Anterior cingulate cortex (tissue), 58 donors: Measurements from ENCODE around the gene PCOLCE2.

Experiments
- DNase-seq, 58 donors: peaks; one replicate each; lab custom pipeline; 2025; lab: John Stamatoyannopoulos, UW

PCOLCE2 gene

DNA sequence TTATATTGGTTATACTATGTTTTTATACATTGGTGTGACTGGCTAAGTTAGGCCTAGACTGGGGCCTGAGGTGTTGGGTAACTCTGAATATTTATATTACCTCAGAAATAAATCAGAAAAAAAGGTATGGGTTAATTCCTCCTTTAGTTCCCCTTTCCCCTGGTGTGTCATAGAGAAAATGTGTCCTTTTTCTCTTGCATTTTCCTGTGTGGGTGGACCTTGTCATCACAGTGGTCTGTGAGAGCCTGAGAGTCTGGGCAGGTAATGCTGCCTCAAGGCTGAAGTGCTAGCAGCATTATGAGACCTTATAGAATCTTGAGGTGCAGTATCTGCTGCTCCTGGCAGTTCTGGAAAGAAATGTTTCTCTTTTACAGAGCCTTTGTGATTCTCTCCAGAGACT is 69.7 kb downstream of the PCOLCE2 start:
- DNase-seq: no peak

DNA sequence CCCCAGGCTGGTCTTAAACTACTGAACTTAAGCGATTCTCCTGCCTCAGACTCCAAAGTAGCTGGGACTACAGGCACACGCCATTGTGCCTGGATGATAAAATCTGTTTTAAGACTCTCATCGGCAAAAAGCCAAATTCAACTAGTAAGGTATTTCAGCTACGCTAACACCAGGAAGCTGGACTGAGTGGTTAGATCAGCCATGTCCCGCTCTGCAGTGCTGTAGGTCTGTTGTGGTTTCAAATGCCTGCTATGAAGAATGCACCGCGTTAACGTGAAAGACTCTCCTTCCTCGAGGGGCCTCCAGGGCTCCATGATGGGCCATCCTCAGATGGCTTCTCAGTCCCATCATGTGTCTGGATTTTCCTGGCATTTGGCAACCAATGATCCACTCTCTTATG is 70.2 kb downstream of the PCOLCE2 start:
- no peak for DNase-seq

DNA sequence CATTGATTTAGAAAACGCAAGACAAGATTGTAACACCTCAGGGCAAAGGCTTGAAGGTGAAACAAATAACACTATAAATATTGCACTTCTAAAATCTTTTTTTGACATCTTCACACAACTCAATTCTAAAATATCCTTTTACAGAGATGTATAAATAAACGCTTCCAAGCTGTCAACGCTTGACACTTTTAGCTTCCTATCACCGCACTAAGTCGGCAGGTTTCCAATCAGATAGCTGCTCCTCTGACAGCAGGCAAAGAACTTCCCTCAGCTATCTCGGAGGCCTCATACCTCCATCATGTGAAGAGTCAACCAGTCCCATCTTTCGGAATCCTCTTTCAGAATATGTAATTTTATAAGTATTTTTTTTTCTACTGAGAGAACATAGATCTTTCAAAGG is 71.0 kb downstream of the PCOLCE2 start:
- DNase-seq: no peak

DNA sequence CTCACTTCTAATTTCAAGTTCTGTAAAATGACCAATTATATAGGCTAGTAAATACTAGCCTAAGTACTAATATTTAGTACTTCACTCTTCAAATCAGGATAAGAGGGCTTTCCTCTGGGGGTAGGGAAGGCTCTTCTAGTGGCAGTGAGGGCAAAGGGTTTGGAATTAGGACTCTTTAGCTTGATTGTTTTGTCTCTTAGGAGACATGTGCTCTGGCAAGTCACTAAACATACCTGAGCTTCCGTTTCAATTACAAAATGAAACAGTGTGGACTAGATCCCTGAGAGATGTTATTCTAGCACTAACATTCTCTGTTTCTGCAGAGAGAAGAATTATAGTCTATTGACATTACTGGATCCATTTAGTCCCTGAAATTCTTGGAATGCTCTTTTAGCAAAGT is 71.5 kb downstream of the PCOLCE2 start:
- DNase-seq: no peak

DNA sequence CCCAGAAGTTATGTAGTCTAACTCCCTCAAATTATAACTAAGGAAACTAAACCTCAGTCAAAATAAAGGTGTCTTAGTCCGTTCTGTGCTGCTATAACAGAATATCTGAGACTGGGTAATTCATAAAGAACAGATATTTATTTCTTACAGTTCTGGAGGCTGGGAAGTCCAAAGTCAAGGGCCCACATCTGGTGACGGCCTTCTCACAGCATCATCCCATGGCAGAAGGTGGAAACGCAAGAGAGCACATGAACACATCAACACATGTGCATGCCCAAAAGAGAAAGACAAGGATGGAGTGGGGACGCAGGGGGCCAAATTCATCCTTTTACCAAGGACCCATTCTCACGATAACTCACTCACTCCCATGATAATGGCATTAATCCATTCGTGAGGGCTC is 73.1 kb downstream of the PCOLCE2 start:
- no peak for DNase-seq

DNA sequence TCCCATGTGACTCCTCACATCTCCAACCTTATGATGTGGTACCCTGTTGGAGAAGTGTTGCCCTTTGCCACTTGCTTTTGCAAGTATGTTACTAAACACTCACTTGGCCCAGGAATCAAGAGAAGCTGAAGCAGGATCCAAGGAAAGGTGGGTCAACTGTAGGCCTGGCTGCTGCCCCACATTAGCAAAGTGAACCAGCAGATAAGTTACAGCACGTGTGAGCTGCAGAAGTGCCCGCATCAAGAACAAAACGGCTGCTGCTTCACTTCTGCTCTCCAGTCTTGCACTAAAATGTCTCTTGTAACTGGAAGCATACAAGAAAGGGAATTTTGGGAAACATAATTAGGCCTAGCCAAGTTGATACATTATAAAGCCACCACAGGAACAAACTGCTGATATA is 79.6 kb downstream of the PCOLCE2 start:
- DNase-seq: no peak

DNA sequence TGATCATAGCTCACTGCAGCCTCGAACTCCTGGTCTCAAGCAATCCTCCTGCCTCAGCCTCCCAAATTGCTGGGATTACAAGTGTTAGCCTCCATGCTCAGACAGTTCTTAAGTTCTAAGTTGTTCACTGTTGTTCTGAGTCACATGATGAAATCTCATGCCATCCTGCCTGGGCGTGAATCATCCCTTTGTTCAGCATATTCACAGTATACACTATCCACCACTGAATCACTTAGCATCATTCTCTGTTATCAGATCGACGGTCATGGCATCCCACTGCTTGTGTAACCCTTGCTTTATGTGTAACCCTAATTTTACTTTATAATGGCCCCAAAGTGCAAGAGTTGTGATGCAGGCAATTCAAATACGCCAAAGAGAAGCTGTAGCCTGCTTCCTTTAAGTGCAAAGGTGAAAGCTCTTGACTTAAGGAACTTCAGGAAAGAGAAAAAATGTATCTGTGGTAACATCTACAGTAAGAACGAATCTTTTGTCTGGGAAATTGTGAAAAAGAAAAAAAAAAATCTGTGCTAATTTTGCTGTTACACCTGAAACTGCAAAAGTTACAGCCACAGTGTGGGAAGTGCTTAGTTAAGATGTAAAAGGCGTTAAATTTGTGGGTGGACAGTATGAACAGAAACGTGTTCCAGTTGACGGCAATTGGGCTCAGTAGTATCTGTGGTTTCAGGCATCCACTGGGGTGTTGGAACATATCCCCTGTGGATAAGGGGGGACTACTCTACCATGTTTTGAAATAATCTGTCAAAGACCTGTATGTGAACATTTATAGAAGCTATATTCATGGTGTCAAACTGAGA is 80.6 kb downstream of the PCOLCE2 start:
- no peak for DNase-seq

DNA sequence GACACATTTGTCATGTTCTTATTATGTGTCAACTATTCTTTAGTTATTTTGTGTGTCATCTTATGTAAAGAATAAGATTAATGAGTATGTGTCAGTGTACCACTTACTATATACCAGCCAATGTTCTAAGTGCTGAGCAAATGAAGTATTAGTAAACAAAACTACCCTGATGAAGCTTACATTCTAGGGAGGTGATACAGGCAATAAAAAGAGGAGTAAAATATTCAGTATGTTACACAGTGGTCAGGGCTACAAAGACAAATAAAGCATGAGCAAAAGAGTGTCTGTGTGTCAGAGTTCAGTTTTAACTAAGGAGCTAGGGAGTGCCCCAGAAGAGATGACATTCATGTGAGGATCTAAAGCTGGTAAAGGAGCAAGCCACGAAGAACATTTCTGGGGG is 86.0 kb downstream of the PCOLCE2 start:
- no peak for DNase-seq

DNA sequence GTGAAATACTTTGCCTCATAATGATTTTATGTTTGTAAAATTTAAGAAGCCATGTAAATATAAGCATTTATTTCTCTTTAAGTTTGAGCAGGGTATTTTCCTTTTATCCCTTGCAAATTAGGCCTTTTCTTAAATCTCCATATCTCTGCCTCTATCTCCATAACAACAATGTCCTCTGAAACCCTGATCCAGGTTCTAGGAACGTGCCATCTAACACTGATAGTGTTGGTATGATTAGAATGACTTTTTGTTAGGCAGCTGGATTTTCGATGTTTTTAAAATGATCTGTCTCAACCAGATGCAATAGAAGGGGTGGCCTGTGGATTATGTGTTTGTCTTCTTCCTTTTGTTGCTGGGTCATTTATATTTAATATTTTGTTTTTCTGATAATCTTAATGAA is 87.1 kb downstream of the PCOLCE2 start:
- DNase-seq: no peak

DNA sequence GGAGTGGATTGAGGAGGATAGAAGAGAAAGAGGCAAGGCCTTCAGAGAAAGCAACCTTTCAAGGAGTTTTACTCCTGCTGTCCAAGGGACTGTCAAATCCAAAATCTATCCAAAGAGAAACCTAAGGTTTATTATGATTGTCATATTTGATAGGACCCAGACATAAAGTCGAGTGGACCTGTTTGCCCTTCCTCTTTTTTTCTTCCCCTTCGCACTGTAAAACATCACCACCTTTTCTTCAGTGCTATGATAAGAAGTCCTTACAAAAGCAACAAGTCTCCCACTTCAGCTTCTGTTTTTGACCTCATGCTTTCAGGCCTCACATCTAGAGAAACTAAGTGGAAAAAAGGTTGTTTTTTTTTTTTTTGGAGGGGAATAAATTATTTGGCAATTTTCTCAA is 92.1 kb downstream of the PCOLCE2 start:
- no peak for DNase-seq

DNA sequence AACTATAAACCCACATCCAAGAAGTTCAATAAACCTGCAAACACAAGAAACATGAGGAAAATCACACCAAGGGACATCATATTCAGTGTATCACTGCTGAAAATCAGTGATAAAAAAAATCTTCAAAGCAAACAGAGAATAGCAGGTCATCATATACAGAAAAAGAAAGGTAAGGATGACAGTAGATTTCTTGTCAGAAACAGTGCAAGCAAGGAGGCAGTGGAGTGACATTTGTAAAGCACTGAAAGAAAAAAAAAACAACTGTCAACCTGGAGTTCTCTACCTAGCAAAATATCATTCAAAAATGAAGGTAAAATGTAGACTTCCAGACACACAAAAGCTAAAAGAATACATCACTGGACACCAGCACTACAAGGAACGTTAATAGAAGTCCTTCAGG is 93.6 kb downstream of the PCOLCE2 start:
- DNase-seq: no peak

DNA sequence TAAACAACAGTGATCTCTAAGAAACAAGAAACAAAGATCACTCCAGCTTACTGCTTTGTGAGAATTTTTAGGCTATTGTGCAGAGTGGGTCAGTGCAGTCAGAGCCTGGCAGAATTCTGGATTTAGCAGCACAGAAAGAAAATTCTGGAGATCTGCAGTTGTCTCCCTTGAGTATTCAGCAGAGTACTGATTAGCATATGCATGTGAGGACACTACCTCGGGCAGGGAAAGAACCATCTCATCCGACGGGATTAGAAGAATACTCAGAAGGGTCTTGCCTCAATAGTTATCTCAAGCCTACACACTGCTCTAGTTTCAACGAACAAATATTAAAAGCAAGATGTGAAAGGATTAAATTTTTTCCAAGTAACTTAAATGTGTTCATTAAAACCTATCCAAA is 94.4 kb downstream of the PCOLCE2 start:
- no peak for DNase-seq

DNA sequence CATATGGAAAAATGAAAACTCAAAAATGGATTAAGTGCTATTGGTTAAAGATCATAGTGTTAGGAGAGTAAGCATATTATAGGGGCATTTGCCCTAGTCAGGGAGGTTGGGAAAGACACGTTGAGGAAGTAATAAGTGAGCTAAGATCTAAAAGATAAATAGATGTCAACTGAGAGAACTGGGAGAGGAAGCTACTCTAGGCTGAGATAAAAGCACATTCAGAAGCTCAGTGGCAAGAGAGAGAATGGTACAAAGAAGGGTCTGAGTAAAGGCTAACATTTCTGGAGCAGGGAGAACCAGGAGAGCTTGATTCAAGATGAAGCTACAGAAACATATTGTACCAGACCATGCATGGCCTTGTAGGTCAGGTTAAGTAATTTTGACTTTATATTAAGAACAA is 101.2 kb downstream of the PCOLCE2 start:
- DNase-seq: no peak

DNA sequence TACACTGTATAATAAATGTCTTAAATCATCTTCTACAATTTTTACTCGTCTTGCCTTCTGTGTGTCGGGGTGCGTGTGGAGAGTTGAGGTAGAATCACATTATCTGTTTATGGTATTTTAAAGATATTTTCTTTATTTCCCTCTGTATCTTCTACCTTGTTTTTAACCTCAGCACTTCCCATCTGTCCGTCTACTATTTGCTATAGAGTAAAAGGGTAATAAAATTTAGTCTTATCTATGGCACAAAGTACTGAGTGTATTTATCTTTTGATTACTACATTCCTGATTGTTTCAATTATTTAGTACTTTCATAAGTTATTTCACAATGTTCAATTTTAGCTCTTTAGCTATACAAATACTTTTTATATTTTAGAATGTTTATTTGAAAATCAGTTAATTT is 102.9 kb downstream of the PCOLCE2 start:
- no peak for DNase-seq

DNA sequence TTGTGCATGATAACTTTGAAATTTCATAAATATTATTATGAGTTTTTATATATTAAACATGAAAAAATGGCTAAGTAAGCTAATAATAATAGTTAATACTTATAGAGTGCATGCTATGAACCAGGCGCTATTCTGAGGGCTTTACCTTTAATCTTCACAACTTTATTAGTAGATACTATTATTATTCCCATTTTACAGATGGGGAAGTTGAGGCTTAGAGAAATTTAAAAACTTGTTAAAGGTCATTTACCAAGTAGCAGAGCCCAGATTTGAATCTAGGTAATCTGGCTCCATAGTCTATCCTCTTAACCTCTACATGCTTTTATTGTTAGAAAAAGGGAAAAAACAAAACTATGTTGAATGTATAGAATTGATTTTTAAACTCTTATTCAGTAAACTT is 104.7 kb downstream of the PCOLCE2 start:
- DNase-seq: no peak

DNA sequence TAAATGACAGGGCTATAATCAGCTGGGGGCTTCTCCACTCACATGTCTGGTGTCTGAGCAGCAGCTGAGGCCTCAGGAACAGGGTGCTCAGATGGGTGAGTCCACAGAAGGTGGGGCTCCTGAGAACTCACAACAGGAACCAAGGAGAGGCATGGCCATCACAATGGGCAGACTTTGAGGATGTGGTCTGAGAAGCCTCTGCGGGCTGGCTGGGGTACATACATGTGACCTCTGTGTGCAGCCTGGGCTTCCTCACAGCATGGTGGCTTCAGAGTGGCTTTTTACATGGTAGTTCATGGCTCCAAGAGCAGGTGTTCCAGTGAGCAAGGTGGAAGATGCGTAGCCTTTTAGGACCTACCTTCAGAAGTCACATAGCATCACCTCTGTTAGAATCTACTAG is 106.3 kb downstream of the PCOLCE2 start:
- DNase-seq: no peak

DNA sequence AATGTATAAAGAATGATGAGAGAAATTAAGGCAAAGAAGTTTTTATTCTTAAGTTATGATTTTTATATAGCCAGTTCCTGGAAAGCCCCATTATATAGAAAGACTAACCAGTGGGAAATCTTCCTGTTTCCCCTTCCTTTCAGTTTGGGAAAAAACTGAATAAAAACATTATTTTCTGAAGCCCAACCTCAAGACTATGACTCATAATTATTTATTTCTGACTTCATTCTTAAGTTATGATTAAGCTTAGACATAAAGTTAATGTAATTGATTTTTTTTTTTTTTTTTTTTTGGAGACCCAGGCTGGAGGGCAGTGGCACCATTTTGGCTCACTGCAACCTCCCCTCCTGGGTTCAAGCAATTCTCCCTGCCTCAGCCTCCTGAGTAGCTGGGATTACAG is 109.3 kb downstream of the PCOLCE2 start:
- DNase-seq: no peak

DNA sequence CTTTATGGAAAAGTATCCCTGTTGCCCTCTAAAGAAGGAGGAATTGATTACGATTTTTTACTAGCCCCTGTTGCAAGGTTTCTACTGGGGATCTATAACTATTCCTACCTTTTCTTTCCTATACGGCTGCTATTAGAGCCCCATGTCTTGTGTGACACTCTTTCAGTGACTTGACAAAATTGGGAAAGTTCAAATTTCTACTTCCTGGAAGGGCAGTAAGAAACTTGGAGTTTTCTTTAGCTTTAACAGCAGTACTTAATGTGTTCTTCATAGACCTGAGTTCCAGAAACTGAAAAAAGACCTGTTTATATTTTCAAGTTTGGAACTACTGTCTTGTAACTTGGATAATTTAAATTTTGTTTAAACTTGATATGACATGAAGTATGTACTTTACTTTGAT is 110.3 kb downstream of the PCOLCE2 start:
- no peak for DNase-seq

DNA sequence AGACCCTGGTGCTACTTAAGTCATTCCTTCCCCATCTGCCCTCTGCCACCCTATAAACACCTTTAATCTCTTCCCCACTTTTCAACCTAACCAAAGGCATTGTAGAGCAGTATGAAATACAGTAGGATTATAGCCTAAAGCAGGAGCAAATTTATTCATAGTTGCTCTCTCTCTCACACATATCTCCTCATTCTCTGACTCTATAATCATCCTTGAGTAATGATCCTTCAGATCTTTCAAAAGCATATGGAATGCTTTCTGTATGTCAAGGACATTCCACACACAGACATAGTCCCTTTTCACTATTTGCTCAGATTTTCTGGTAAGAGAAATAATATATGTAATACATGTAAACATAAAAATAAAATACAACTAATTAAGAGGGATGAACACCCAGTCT is 111.0 kb downstream of the PCOLCE2 start:
- no peak for DNase-seq

DNA sequence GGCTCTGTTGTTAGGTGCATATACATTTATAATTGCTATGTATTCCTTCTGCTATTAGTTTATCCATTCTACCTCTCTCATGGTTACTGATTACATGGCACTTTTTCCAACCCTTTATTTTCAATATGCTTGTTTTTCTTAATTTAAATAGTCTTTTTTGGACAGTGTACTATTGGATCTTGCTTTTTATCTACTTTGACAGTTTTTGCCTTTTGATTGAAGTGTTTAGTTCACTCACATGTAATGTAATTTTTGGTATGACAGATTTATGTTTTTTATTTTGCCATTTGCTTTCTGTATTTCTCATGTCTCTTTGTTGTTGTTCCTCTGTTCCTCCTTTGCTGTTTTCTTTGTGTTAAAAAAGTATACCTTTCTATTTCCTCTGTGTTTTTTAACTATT is 120.5 kb downstream of the PCOLCE2 start:
- DNase-seq: no peak
